Activated T-helper 2 cell treated with anti-CD3 and anti-CD28 coated beads, Interferon-gamma antibody, Interleukin-2, Interleukin-4, amounts not matched to agents 10 μg/mL and 5 μg/mL and 100 μg/mL, durations not matched to agents 14 hours and 24 hours and 36 hours (primary cell): Measurements from ENCODE around the gene DPM1. TPM values are rescaled to one million over a fixed set of nuclear protein-coding genes. Genes with fewer than 3 reads are reported as not detected.

Experiments
- DNase-seq: peaks from one replicate; pipeline ENCODE4 v3.0.0; 2021; ENCODE audit warnings: low spot score
- H3K27ac Mint-ChIP-seq: one replicate; pipeline ENCODE4 v1.8.0; 2021; ENCODE audit warnings: mixed read lengths
- H3K27me3 Mint-ChIP-seq: one replicate; pipeline ENCODE4 v1.8.0; 2021; ENCODE audit warnings: low read depth, mixed read lengths
- H3K36me3 Mint-ChIP-seq: one replicate; pipeline ENCODE4 v1.8.0; 2021; ENCODE audit warnings: low read depth, mixed read lengths
- H3K4me1 Mint-ChIP-seq: one replicate; pipeline ENCODE4 v1.8.0; 2021; ENCODE audit warnings: low read depth, mixed read lengths
- H3K4me3 Mint-ChIP-seq: one replicate; pipeline ENCODE4 v1.8.0; 2021; ENCODE audit warnings: low read depth, mild to moderate bottlenecking, moderate library complexity, mixed read lengths
- H3K9me3 Mint-ChIP-seq: one replicate; pipeline ENCODE4 v1.8.0; 2021; ENCODE audit warnings: mixed read lengths
- intact Hi-C: fragments of 100-400 bp; cut with micrococcal nuclease; formaldehyde crosslinking; loops from one replicate; pipeline ENCODE4 v1.15.1; 2023
- total RNA-seq: library from RNA; stranded (reverse); gene quantifications from 2 replicates; pipeline ENCODE4 v1.2.3, GENCODE V29; 2022

DPM1 gene
- total RNA-seq, 1 donor from 2014 or later, result 59.6 TPM

GRCh38 chr20:50898475-50898874 lies 59.9 kb downstream of the DPM1 start:
- no peak overlapping the region for H3K27ac Mint-ChIP-seq
- no peak for DNase-seq
- H3K4me3 Mint-ChIP-seq, result no peak overlapping the region
- no peaks in the 10 kb centered on the region for H3K27me3 Mint-ChIP-seq
- no peaks in the 10 kb centered on the region for H3K9me3 Mint-ChIP-seq
- intact Hi-C loops, result no loop called here
- H3K36me3 Mint-ChIP-seq, result peaks cover 76% of the 10 kb centered on the region
- peaks cover 6% of the 10 kb centered on the region for H3K4me1 Mint-ChIP-seq

DNA sequence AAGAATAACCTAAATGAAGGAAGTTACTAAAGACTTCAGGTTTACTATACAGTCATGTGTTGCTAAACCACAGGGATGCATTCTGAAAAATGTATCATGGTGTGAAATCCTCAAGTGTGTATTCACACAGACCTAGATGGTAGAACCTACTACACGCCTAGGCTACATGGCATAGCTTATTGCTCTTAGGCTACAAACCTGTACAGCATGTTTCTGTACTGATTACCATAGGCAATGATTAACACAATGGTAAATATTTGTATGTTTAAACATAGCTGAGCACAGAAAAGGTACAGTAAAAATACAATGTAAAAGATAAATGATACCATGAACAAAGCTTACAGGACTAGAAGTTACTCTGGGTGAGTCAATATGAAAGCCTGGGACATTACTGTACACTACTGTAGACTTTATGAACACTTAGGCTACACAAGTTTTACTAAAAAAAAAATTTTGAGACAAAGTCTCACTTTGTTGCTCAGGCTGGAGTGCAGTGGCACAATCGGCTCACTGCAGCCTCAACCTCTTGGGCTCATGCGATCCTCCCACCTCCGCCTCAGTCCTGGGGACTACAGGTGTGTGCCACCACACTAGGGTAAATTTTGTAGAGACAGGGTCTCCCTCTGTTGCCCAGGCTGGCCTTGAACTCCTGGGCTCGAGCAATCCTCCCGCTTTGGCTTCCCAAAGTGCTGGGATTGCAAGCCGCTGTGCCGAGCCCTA lies 63.1 kb downstream of the DPM1 start:
- no peaks in the 10 kb centered on the region for H3K27me3 Mint-ChIP-seq
- no peak for DNase-seq
- H3K4me3 Mint-ChIP-seq, result no peak overlapping the region
- peaks cover 82% of the 10 kb centered on the region for H3K36me3 Mint-ChIP-seq
- H3K4me1 Mint-ChIP-seq, result peaks cover 9% of the 10 kb centered on the region
- no peaks in the 10 kb centered on the region for H3K9me3 Mint-ChIP-seq
- intact Hi-C loops, result no loop called here
- H3K27ac Mint-ChIP-seq, result no peak overlapping the region

GRCh38 chr20:50893620-50894019 lies 64.7 kb downstream of the DPM1 start:
- H3K4me3 Mint-ChIP-seq, result no peak overlapping the region
- intact Hi-C loops, result no loop called here
- H3K27me3 Mint-ChIP-seq, result no peaks in the 10 kb centered on the region
- peaks cover 9% of the 10 kb centered on the region for H3K4me1 Mint-ChIP-seq
- no peaks in the 10 kb centered on the region for H3K9me3 Mint-ChIP-seq
- DNase-seq, result no peak
- H3K36me3 Mint-ChIP-seq, result peaks cover 86% of the 10 kb centered on the region
- no peak overlapping the region for H3K27ac Mint-ChIP-seq

- H3K4me3 Mint-ChIP-seq, result no peak overlapping the region
- H3K36me3 Mint-ChIP-seq, result peaks cover 86% of the 10 kb centered on the region
Observed at GRCh38 chr20:50892394-50892793, 65.9 kb downstream of the DPM1 start.

DNA sequence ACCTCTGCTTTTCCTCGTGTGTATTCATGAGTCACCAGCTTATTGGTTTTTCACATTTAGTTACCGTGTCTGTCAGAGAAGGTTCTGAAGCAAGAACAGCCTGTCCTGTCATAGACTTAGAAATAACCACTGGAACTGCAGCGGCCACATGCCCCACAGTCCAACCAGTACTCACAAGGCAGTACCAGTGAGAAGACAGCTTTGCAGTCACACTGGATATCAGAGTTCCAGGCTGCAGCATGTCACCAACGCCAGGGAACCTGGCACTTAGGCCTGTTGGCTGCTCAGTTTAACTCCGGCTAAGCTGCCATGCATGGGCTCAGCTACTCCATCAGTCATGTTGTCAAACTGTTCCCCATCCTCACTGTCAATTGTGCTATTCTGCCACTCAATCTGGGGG lies 67.2 kb downstream of the DPM1 start:
- H3K36me3 Mint-ChIP-seq, result peaks cover 80% of the 10 kb centered on the region
- no peak for DNase-seq
- intact Hi-C loops, result no loop called here
- H3K4me3 Mint-ChIP-seq, result no peak overlapping the region
- H3K9me3 Mint-ChIP-seq, result no peaks in the 10 kb centered on the region
- peaks cover 7% of the 10 kb centered on the region for H3K4me1 Mint-ChIP-seq
- no peak overlapping the region for H3K27ac Mint-ChIP-seq
- no peaks in the 10 kb centered on the region for H3K27me3 Mint-ChIP-seq

More at GRCh38 chr20:50892394-50892793, 65.9 kb downstream of the DPM1 start:
- Mint-ChIP-seq H3K27me3 (no peaks in the 10 kb centered on the region), H3K27ac (peak overlapping the region; percentile 31), H3K9me3 (no peaks in the 10 kb centered on the region), H3K4me1 (peaks cover 9% of the 10 kb centered on the region)
- no peak for DNase-seq
- intact Hi-C loops, result no loop called here

GRCh38 chr20:50887576-50887975 lies 70.8 kb downstream of the DPM1 start:
- Mint-ChIP-seq H3K27ac (no peak overlapping the region), H3K4me1 (peaks cover 7% of the 10 kb centered on the region), H3K27me3 (no peaks in the 10 kb centered on the region), H3K9me3 (no peaks in the 10 kb centered on the region), H3K36me3 (peaks cover 52% of the 10 kb centered on the region), H3K4me3 (no peak overlapping the region)
- intact Hi-C loops, result no loop called here
- no peak for DNase-seq

GRCh38 chr20:50886184-50886790 lies 72.0 kb downstream of the DPM1 start:
- DNase-seq, result no peak
- Mint-ChIP-seq H3K27ac (no peak overlapping the region), H3K4me1 (no peaks in the 10 kb centered on the region), H3K9me3 (no peaks in the 10 kb centered on the region), H3K27me3 (no peaks in the 10 kb centered on the region), H3K4me3 (no peak overlapping the region), H3K36me3 (peaks cover 39% of the 10 kb centered on the region)
- intact Hi-C loops, result no loop called here

GRCh38 chr20:50885781-50886180 lies 72.6 kb downstream of the DPM1 start:
- H3K4me3 Mint-ChIP-seq, result no peak overlapping the region
- no peaks in the 10 kb centered on the region for H3K4me1 Mint-ChIP-seq
- no peak overlapping the region for H3K27ac Mint-ChIP-seq
- H3K9me3 Mint-ChIP-seq, result no peaks in the 10 kb centered on the region
- intact Hi-C loops, result no loop called here
- H3K36me3 Mint-ChIP-seq, result peaks cover 34% of the 10 kb centered on the region
- no peak for DNase-seq
- no peaks in the 10 kb centered on the region for H3K27me3 Mint-ChIP-seq

- DNase-seq, result no peak
- Mint-ChIP-seq H3K4me3 (no peak overlapping the region), H3K27me3 (no peaks in the 10 kb centered on the region), H3K9me3 (no peaks in the 10 kb centered on the region), H3K4me1 (no peaks in the 10 kb centered on the region), H3K27ac (no peak overlapping the region), H3K36me3 (peaks cover 29% of the 10 kb centered on the region)
- intact Hi-C loops, result no loop called here
Observed at GRCh38 chr20:50885068-50885467, 73.3 kb downstream of the DPM1 start.

Other genes starting within 250 kb of the DPM1 start
- gene PARD6B, start 227.0 kb downstream of the DPM1 start, total RNA-seq, result 4.7 and 5.7 TPM in 2 replicates
- 7.4 and 8.7 TPM in 2 replicates for gene BCAS4, start 163.5 kb downstream of the DPM1 start, total RNA-seq
- gene ADNP, start 27.1 kb downstream of the DPM1 start, total RNA-seq, result 64.6 and 64.7 TPM in 2 replicates
- gene MOCS3, start 286 bp upstream of the DPM1 start, total RNA-seq, result 4.7 and 4.9 TPM in 2 replicates
- 2.2 and 2.3 TPM in 2 replicates for gene KCNG1, start 64.6 kb upstream of the DPM1 start, total RNA-seq